CD1c-positive myeloid dendritic cell (primary cell): Measurements from ENCODE around the gene PRIMPOL.
"Not testable (repeated sequence)": the region's sequence is repeated elsewhere in the genome, so short reads cannot be mapped to it uniquely, and the experiment has no call there.

ENCODE experiments used
- DNase-seq: peaks from one replicate; pipeline ENCODE4 v3.0.0-alpha.2; 2016; ENCODE audit errors: extremely low spot score

The PRIMPOL gene

GRCh38 chr4:184649026-184649970 is at the start of gene PRIMPOL, which contains the start of gene CASP3:
PRIMPOL (plus strand) TSS chr4:184649738; CDS start chr4:184657141, 7,403 bp downstream.
CASP3 (minus strand) TSS chr4:184649447; CDS start chr4:184638453, 10,994 bp downstream.
- DNase-seq = peak; percentile 96

DNA sequence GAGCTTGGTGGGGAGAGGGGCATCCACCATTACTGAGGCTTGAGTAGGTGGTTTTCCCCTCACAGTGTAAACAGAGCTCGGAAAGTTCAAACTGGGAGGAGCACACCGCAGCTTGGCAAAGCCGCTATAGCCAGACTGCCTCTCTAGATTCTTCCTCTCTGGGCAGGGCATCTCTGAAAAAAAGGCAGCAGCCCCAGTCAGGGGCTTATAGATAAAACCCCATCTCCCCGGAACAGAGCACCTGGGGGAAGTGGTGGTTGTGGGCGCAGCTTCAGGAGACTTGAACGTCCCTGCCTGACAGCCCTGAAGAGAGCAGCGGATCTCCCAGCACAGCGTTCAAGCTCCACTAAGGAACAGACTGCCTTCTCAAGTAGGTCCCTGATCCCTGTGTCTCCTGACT is 48.6 kb upstream of the PRIMPOL start:
- DNase-seq = not testable (repeated sequence)

- not testable (repeated sequence) for DNase-seq
Measured at GRCh38 chr4:184602857-184603256, 46.7 kb upstream of the PRIMPOL start.

DNA sequence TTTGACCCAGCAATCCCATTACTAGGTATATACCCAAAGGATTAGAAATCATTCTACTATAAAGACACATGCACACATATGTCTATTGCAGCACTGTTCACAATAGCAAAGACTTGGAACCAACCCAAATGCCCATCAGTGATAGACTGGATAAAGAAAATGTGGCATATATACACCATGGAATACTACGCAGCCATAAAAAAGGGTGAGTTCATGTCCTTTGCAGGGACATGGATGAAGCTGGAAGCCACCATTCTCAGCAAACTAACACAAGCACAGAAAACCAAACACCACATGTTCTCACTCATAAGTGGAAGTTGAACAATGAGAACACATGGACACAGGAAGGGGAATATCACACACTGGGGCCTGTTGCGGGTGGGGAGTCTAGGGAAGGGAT is 42.1 kb upstream of the PRIMPOL start:
- DNase-seq = not testable (repeated sequence)

- DNase-seq = no peak
Measured at GRCh38 chr4:184612074-184612473, 37.5 kb upstream of the PRIMPOL start.

GRCh38 chr4:184613405-184613804 is 36.1 kb upstream of the PRIMPOL start:
- DNase-seq = peak; percentile 35

- no peak for DNase-seq
Measured at GRCh38 chr4:184614509-184614908, 35.0 kb upstream of the PRIMPOL start.

DNA sequence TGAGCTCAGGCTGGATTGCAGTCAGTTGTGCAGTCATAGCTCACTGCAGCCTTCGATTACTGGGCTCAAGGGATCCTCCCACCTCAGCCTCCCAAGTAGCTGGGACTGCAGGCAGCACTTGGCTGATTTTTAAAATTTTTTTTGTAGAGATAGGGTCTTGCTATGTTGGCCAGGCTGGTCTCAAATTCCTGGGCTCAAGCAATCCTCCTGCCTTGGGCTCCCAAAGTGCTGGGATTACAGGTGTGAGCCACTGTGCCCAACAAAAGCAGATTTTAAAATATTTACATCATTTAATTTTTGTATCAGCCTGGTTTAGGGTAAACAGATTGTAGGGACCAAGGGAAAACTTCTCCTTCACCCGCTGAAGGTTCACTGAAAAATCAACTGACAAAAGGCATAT is 33.4 kb upstream of the PRIMPOL start:
- DNase-seq = not testable (repeated sequence)

- DNase-seq = peak; percentile 62
Measured at GRCh38 chr4:184616633-184617551, 32.6 kb upstream of the PRIMPOL start.

GRCh38 chr4:184617600-184618196 is 31.8 kb upstream of the PRIMPOL start:
- DNase-seq = peak; percentile 30

DNA sequence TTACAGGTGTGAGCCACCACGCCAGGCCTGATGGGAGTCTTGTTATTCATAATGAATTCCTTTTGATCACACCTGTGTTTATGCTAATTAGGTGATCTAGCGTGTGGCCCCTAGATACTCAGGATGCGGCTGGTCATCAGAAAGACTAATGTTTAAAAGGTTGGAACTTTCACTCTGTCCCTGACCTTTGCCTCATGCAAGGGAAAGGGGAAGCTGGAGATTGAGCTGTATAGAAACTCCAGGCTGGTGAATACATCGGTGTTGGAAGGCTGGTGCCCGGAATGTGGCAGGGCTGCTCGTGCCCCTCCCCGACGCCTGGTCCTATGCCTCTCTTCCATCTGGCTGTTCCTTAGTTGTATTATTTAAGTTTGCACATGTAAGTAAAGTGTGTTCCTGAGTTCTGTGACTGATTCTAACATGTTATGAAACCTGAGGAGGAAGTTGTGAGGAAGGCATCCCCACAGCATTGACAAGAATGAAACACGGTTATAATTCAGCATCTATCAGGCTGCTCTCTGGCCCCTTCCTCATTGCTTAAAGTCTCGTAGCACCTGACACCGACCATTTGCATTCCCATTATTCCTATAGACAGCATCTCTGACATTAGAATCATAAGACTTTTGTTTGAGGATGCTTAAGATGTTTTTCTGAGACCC is 29.2 kb upstream of the PRIMPOL start:
- peak; percentile 34 for DNase-seq

DNA sequence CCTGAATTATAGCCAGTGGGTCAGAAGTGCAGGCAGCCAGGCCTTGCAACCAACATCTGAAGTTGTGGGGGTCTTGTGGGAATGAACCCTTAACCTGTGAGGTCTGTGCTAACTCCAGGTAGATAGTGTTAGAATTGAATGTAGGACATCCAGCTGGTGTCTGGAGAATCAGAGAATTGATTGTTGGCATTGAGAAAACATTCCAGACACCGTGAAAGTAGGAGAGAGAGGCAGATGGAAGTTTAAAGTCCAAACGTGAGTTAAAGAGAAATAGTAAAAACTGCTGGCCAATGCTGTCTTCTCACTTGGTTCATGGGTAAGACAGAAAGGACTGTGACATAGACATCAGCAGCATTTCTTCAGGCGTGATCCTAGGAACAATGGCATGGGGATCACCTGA is 28.0 kb upstream of the PRIMPOL start:
- no peak for DNase-seq

- DNase-seq = not testable (repeated sequence)
Measured at GRCh38 chr4:184624504-184624903, 25.0 kb upstream of the PRIMPOL start.

DNA sequence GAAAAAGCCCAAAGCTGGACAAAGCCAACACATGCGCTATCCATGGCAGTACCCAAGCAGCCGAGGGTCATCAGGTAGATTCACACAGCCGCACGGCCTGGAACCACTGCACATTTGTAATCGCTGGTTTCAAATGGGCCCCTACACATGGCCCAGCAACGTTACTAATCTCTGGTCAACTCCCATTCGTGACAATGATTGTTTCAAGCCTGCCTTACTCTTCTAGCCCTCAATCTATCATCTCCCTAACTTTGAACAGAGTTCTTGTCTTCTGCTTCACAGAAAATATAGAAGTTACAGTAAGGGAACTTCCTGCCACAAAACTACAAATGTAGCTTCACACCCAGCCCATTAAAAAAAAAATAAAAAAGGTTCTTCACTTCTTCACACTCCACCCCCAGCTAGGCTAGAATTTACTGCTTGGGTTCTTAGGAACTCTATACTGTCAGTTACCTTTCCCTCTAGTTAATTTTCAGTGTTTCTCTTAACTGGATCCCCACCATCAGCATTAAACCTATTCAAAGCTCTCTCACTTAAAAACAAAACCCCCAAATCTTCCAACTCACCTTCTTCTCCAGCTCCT is 24.5 kb upstream of the PRIMPOL start:
- DNase-seq = no peak

- not testable (repeated sequence) for DNase-seq
Measured at GRCh38 chr4:184625783-184626596, 23.5 kb upstream of the PRIMPOL start.

- no peak for DNase-seq
Measured at GRCh38 chr4:184628103-184628502, 21.4 kb upstream of the PRIMPOL start.

DNA sequence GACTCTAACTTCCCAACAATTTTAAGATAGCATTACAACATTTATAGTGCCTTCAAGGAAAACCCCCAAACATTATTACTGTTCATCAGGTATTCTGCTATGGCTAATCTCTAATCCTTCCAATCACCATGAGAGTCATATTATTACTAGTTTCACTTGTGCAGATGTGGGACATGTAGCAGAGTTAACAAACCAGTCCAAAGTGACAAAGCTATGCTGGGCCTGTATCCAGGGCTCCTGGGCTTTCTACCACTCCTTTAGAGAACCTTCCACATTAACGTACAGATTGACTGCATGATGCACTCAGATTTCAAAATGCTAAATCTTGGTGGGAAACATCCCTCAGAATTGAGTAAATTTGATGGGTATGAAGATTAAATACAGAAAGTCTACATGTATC is 16.7 kb upstream of the PRIMPOL start:
- no peak for DNase-seq

DNA sequence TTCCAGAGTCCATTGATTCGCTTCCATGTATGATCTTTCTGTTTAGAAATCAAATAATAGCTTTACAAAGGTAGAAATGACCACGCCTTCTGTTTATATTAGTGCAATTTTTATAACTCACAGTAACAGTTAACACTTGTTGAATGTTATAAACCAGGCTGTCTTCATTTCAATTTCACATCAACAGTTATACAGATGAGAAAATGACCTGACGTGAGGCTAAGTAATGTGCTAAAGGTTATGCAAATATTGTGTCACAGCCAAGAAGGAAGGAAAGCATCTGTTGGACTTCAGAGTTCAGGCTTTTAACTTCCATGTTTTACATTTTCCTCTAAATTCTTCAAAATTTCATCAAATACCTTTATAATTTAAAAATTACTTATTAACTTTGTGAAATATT is 14.2 kb upstream of the PRIMPOL start:
- DNase-seq = no peak

GRCh38 chr4:184636144-184636543 is 13.4 kb upstream of the PRIMPOL start:
- no peak for DNase-seq

DNA sequence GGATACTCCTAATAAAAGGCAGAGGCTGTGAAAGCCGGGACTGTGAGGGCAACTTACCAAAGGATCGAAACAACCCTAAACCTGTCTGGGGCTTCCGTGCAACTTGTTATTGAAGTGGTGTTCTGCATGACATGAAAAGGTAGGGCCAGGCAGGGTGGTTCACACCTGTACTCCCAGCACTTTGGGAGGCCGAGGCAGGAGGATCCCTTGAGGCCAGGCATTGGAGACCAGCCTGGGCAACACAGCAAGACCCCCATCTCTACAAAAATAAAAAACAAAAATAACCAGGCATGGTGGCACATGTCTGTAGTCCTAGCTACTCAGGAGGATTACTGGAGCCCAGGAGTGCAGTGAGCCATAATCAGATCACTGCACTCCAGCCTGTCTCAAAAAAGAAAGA is 12.6 kb upstream of the PRIMPOL start:
- no peak for DNase-seq
